AG10803 (cell line): ENCODE data around the gene C1orf210.

Experiments
- DNase-seq: peaks from one replicate; pipeline ENCODE4 v3.0.0; 2010; ENCODE audit warnings: low read depth
- H3K4me3 ChIP-seq: 2 replicates; pipeline ENCODE4 v1.5.1; 2011; ENCODE audit warnings: mild to moderate bottlenecking, low read length, control low read depth
- TF ChIP-seq, protein P1 (sequence below): conservative IDR thresholded peaks from 2 replicates; pipeline ENCODE4 v1.5.1; 2011; ENCODE audit warnings: mild to moderate bottlenecking, low read length, control low read depth, inconsistent platforms

Gene C1orf210

DNA sequence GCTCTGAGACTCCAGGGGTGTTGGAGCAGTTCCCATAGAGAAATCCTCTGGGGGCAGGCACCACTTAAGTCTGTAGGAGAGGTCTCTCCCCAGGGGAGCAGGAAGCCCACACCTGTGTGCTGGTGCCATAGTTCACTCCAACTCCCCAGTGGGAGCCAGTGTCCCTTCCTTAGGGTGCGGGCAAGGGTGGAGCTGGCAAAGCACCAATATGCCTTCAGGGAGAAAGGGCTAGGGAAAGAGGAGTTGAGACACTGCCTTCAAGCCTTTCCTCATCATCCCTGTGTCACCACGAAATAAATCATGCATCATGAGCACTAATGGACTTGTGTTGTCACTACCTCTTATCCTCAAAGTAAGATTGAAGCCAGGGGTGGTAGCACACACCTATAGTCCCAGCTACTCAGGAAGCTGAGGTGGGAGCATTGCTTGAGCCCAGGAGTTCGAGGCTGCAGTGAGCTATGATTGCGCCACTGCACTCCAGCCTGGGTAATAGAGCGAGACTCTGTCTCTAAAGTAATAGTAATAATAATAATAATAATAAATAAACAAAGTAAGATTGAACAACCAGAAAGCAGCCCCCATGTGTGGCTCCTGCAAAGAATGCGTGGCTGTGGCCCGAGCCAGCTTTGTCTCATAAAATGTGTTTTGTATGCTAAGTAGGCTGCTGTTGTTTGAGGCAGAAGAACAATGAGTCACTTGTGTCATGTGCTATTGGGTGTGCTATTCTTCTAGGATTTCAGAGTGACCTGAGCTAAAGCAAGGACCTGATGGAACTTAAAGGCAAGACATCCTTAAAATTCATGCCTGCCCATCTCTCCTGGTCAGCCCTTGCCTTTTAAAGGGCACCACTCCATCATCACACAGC is 8.7 kb upstream of the C1orf210 start:
- TF ChIP-seq, protein P1, sequence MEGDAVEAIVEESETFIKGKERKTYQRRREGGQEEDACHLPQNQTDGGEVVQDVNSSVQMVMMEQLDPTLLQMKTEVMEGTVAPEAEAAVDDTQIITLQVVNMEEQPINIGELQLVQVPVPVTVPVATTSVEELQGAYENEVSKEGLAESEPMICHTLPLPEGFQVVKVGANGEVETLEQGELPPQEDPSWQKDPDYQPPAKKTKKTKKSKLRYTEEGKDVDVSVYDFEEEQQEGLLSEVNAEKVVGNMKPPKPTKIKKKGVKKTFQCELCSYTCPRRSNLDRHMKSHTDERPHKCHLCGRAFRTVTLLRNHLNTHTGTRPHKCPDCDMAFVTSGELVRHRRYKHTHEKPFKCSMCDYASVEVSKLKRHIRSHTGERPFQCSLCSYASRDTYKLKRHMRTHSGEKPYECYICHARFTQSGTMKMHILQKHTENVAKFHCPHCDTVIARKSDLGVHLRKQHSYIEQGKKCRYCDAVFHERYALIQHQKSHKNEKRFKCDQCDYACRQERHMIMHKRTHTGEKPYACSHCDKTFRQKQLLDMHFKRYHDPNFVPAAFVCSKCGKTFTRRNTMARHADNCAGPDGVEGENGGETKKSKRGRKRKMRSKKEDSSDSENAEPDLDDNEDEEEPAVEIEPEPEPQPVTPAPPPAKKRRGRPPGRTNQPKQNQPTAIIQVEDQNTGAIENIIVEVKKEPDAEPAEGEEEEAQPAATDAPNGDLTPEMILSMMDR: no peak
- H3K4me3 ChIP-seq: no peak overlapping the region
- DNase-seq: peak; percentile 46

DNA sequence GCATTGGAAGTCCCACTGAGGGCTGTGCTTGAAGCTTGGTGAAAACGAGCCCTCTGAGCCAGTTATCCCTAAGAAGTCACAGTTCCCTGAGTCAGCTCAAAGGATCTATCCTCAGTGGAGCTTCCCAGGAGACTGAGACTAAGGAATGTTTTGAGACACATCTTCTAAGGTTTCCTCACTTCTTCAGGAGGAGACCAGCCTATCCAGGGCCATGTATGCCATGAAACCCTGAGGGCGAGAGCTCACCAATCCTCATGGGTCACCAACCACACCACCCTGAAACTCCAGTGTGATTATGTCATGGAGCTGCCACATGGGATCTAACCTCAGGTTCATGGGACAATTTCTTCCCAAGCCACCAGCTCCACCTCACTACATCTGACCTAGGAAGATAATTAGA is 7.8 kb upstream of the C1orf210 start:
- no peak overlapping the region for H3K4me3 ChIP-seq
- TF ChIP-seq, protein P1: no peak
- no peak for DNase-seq

DNA sequence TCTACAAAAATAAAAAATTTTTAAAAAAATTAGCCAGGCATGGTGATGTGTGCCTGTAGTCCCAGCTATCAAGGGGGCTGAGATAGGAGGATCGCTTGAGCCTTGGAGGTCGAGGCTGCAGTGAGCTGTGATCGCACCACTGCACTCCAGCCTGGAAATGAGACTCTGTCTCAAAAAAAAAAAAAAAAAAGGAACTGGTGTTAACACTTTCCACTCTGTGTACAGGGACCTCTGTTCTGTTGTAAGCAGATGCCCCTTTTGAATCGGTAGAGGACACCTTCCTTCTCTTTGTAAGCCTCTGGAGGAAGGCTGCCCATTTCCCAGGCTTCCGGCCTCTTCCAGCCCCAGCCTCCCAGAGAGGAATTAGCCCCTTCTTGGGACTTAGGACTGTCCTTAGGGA is 7.3 kb upstream of the C1orf210 start:
- no peak for DNase-seq
- TF ChIP-seq, protein P1: no peak
- no peak overlapping the region for H3K4me3 ChIP-seq

DNA sequence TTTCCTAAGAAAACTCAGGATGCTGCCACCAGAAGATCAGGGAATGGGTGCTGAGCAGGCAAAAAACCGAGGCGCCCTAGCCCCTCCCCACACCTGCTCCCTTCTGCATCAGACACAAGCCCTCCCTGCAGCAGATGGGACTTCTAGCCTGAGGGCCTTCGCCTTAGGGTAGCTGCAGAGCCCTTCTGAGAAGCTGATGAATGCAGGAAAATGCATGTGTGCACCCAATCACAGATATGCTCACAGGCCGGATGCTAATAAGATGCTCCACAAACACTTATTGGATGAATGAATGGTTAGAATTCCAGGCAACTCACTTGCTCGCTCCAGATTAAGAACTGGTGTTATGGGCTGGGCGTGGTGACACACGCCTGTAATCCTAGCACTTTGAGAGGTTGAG is 6.8 kb upstream of the C1orf210 start:
- DNase-seq: no peak
- TF ChIP-seq, protein P1: no peak
- H3K4me3 ChIP-seq: no peak overlapping the region

DNA sequence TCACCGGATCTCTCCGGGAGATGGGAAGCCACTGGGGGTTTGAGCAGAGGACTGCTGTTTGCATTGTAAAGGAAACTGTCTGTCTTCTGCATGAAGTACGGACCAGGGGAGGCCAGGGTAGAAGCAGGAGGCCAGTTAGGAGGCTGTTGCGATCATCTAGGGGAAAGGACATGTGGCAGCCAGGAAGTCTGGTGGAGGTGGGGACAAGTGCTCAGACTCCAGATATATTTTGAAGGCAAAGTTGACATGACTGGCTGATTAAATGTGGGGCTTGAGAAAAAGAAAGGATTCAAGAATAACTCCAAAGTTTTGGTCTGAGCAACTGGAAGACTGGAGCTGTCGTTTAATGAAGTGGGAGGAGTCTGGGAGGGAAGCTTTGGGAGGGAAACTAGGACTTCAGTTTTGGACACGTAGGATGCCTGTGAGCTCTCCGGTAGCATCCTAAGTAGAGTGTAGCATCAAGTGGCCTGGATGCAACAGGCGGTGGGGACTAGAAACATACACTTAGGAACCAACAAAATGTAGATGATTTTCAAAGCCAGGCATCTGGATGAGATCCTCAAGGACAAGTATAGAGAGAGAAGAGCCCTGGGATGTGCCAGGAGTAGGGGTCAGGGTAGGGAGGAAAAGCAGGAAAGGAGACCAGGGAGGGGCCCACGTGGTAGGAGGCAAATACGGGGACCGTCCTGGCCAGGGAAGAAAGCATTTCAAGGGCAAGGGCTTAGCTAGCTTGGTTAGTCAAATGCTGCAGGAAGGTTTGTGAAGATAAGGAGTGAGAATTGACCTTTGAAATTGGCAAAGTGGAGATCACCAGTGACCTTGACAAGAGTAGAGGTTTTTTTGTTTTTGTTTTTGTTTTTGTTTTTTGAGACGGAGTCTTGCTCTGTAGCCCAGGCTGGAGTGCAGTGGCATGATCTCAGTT is 3.7 kb upstream of the C1orf210 start:
- TF ChIP-seq, protein P1: no peak
- no peak overlapping the region for H3K4me3 ChIP-seq
- DNase-seq: no peak

DNA sequence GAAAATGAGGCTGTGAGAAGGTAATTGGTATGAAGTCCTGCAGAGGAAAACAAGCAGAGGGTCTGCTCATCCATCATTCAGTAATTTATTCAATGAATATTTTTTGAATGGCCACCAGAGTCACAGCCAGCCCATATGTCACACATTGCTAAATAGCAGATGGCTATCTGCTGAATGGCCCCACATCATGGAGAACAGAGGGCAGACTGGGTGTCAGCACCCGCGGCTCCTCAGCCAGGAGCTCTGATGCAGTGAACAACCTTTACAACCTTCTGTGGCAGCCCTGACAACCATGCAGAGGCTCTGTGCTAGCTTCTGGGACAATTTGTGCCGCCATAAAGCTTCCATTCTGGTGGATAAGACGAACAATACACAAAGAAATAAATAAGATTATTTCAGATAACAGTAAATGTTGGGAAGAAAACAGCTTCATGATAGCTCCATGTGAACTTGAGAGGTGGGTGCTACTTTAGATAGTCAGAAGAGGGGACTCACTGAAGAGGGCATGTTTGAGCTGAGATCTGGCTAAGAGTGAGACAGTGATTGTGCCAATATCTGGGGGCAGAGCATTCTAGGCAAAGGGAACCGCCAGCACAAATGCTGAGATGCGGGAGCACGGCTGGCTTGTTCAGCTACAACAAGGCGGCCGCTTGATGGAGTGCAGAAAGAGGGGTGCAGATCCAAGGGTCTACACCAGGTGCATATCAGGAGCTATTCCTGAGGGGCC is 2.8 kb upstream of the C1orf210 start:
- TF ChIP-seq, protein P1: no peak
- DNase-seq: no peak
- H3K4me3 ChIP-seq: no peak overlapping the region
